ENCODE data around the gene DUSP16. TPM values are rescaled to one million over a fixed set of nuclear protein-coding genes. Genes with fewer than 3 reads are reported as not detected.

DUSP16 gene
- total and polyA plus RNA-seq, 4 donors: 17.7 to 23.2 (median 20.5) TPM

- no peaks in the 10 kb centered on the region for H3K9me3 ChIP-seq (ENCODE audit: control insufficient read depth, insufficient read depth, low read length)
- no peaks in the 10 kb centered on the region for H3K4me1 ChIP-seq (ENCODE audit: control insufficient read depth, insufficient read depth, low read length)
- no peak overlapping the region for H3K4me3 ChIP-seq (ENCODE audit: low read depth, low read length)
- DNase-seq (ENCODE audit: low read depth in 4 of 6, low spot score in 6 of 6): no peak
- H3K27me3 ChIP-seq (ENCODE audit: control insufficient read depth, insufficient read depth, low read length): no peaks in the 10 kb centered on the region
- H3K36me3 ChIP-seq (ENCODE audit: control insufficient read depth, insufficient read depth, low read length): no peaks in the 10 kb centered on the region
- WGBS (ENCODE audit: insufficient coverage): 100% methylated on average over 5 of the region's 21 CpGs
- no peak overlapping the region for H3K27ac ChIP-seq (ENCODE audit: low read depth, low read length)
Observed at GRCh38 chr12:12452326-12452902, 110.2 kb downstream of the DUSP16 start.

GRCh38 chr12:12451098-12451497 is 111.6 kb downstream of the DUSP16 start:
- H3K36me3 ChIP-seq (ENCODE audit: control insufficient read depth, insufficient read depth, low read length): no peaks in the 10 kb centered on the region
- H3K4me1 ChIP-seq (ENCODE audit: control insufficient read depth, insufficient read depth, low read length): no peaks in the 10 kb centered on the region
- no peaks in the 10 kb centered on the region for H3K9me3 ChIP-seq (ENCODE audit: control insufficient read depth, insufficient read depth, low read length)
- no peaks in the 10 kb centered on the region for H3K27me3 ChIP-seq (ENCODE audit: control insufficient read depth, insufficient read depth, low read length)
- no CpG with 5 or more reads among the region's 4 CpGs for WGBS (ENCODE audit: insufficient coverage)
- H3K4me3 ChIP-seq (ENCODE audit: low read depth, low read length): no peak overlapping the region
- no peak for DNase-seq (ENCODE audit: low read depth in 4 of 6, low spot score in 6 of 6)
- no peak overlapping the region for H3K27ac ChIP-seq (ENCODE audit: low read depth, low read length)

- Histone ChIP-seq H3K4me1 (ENCODE audit: control insufficient read depth, insufficient read depth, low read length) (no peaks in the 10 kb centered on the region), H3K9me3 (ENCODE audit: control insufficient read depth, insufficient read depth, low read length) (no peaks in the 10 kb centered on the region), H3K36me3 (ENCODE audit: control insufficient read depth, insufficient read depth, low read length) (no peaks in the 10 kb centered on the region), H3K27me3 (ENCODE audit: control insufficient read depth, insufficient read depth, low read length) (no peaks in the 10 kb centered on the region), H3K4me3 (ENCODE audit: low read depth, low read length) (no peak overlapping the region), H3K27ac (ENCODE audit: low read depth, low read length) (no peak overlapping the region)
- DNase-seq (ENCODE audit: low read depth in 4 of 6, low spot score in 6 of 6): no peak
- WGBS (ENCODE audit: insufficient coverage): 89% methylated on average over 1 of the region's 2 CpGs
Observed at GRCh38 chr12:12450043-12450471, 112.6 kb downstream of the DUSP16 start.

GRCh38 chr12:12449533-12450025 is 113.1 kb downstream of the DUSP16 start:
- Histone ChIP-seq H3K4me3 (ENCODE audit: low read depth, low read length) (no peak overlapping the region), H3K36me3 (ENCODE audit: control insufficient read depth, insufficient read depth, low read length) (no peaks in the 10 kb centered on the region), H3K27ac (ENCODE audit: low read depth, low read length) (no peak overlapping the region), H3K9me3 (ENCODE audit: control insufficient read depth, insufficient read depth, low read length) (no peaks in the 10 kb centered on the region), H3K4me1 (ENCODE audit: control insufficient read depth, insufficient read depth, low read length) (no peaks in the 10 kb centered on the region), H3K27me3 (ENCODE audit: control insufficient read depth, insufficient read depth, low read length) (no peaks in the 10 kb centered on the region)
- 65% methylated on average over 9 of the region's 13 CpGs for WGBS (ENCODE audit: insufficient coverage)
- DNase-seq (ENCODE audit: low read depth in 4 of 6, low spot score in 6 of 6): no peak

- Histone ChIP-seq H3K27me3 (ENCODE audit: control insufficient read depth, insufficient read depth, low read length) (no peaks in the 10 kb centered on the region), H3K27ac (ENCODE audit: low read depth, low read length) (no peak overlapping the region), H3K36me3 (ENCODE audit: control insufficient read depth, insufficient read depth, low read length) (no peaks in the 10 kb centered on the region), H3K4me3 (ENCODE audit: low read depth, low read length) (no peak overlapping the region), H3K4me1 (ENCODE audit: control insufficient read depth, insufficient read depth, low read length) (peaks cover 7% of the 10 kb centered on the region), H3K9me3 (ENCODE audit: control insufficient read depth, insufficient read depth, low read length) (no peaks in the 10 kb centered on the region)
- no peak for DNase-seq (ENCODE audit: low read depth in 4 of 6, low spot score in 6 of 6)
- 92% methylated on average over 4 of the region's 10 CpGs for WGBS (ENCODE audit: insufficient coverage)
Observed at GRCh38 chr12:12447837-12448236, 114.8 kb downstream of the DUSP16 start.

GRCh38 chr12:12447236-12447635 is 115.4 kb downstream of the DUSP16 start:
- H3K27me3 ChIP-seq (ENCODE audit: control insufficient read depth, insufficient read depth, low read length): no peaks in the 10 kb centered on the region
- no peak overlapping the region for H3K27ac ChIP-seq (ENCODE audit: low read depth, low read length)
- H3K4me3 ChIP-seq (ENCODE audit: low read depth, low read length): no peak overlapping the region
- H3K4me1 ChIP-seq (ENCODE audit: control insufficient read depth, insufficient read depth, low read length): peaks cover 7% of the 10 kb centered on the region
- whole genome bisulfite sequencing (ENCODE audit: insufficient coverage): 65% methylated on average over 3 of the region's 8 CpGs
- no peaks in the 10 kb centered on the region for H3K9me3 ChIP-seq (ENCODE audit: control insufficient read depth, insufficient read depth, low read length)
- no peak for DNase-seq (ENCODE audit: low read depth in 4 of 6, low spot score in 6 of 6)
- no peaks in the 10 kb centered on the region for H3K36me3 ChIP-seq (ENCODE audit: control insufficient read depth, insufficient read depth, low read length)

DNA sequence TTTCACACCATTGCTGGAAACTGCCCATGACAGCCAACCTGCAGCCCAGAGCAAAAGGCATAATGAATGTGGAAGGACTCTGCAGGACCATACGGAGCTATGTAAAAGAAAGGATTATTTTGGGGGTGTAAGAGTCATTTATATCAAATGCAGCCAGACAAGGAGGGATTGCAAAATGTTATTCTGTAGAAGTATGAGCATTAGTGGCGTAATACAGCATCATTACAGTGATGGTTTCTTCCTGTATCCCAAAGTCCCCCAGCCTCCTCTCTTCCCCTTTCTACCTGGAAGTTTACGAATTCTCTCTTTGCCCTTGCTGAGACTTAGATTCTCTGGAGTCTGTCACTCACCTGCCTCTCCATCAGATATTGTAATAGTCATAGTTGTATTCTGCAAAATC is 115.9 kb downstream of the DUSP16 start:
- Histone ChIP-seq H3K4me3 (ENCODE audit: low read depth, low read length) (no peak overlapping the region), H3K27me3 (ENCODE audit: control insufficient read depth, insufficient read depth, low read length) (no peaks in the 10 kb centered on the region), H3K27ac (ENCODE audit: low read depth, low read length) (no peak overlapping the region), H3K36me3 (ENCODE audit: control insufficient read depth, insufficient read depth, low read length) (no peaks in the 10 kb centered on the region), H3K4me1 (ENCODE audit: control insufficient read depth, insufficient read depth, low read length) (peaks cover 7% of the 10 kb centered on the region), H3K9me3 (ENCODE audit: control insufficient read depth, insufficient read depth, low read length) (no peaks in the 10 kb centered on the region)
- no peak for DNase-seq (ENCODE audit: low read depth in 4 of 6, low spot score in 6 of 6)
- 100% methylated on average over 1 of the region's 3 CpGs for WGBS (ENCODE audit: insufficient coverage)

DNA sequence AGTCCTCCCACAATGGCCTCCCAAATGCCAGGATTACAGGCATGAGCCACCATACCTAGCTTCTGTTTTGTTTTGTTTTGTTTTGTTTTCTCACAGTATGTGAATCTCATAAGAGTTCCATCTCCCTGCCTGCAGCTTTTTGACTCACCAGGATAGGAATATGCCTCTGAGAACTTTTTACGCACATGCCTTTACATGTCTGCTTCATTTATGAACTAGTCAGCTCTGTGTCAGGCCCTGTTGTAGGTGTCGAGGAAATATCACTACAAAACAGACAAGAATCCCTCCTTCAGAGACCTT is 116.8 kb downstream of the DUSP16 start:
- Histone ChIP-seq H3K27me3 (ENCODE audit: control insufficient read depth, insufficient read depth, low read length) (no peaks in the 10 kb centered on the region), H3K4me3 (ENCODE audit: low read depth, low read length) (no peak overlapping the region), H3K4me1 (ENCODE audit: control insufficient read depth, insufficient read depth, low read length) (peaks cover 7% of the 10 kb centered on the region), H3K9me3 (ENCODE audit: control insufficient read depth, insufficient read depth, low read length) (no peaks in the 10 kb centered on the region), H3K27ac (ENCODE audit: low read depth, low read length) (no peak overlapping the region), H3K36me3 (ENCODE audit: control insufficient read depth, insufficient read depth, low read length) (no peaks in the 10 kb centered on the region)
- WGBS (ENCODE audit: insufficient coverage): no CpG with 5 or more reads among the region's 2 CpGs
- DNase-seq (ENCODE audit: low read depth in 4 of 6, low spot score in 6 of 6): no peak

DNA sequence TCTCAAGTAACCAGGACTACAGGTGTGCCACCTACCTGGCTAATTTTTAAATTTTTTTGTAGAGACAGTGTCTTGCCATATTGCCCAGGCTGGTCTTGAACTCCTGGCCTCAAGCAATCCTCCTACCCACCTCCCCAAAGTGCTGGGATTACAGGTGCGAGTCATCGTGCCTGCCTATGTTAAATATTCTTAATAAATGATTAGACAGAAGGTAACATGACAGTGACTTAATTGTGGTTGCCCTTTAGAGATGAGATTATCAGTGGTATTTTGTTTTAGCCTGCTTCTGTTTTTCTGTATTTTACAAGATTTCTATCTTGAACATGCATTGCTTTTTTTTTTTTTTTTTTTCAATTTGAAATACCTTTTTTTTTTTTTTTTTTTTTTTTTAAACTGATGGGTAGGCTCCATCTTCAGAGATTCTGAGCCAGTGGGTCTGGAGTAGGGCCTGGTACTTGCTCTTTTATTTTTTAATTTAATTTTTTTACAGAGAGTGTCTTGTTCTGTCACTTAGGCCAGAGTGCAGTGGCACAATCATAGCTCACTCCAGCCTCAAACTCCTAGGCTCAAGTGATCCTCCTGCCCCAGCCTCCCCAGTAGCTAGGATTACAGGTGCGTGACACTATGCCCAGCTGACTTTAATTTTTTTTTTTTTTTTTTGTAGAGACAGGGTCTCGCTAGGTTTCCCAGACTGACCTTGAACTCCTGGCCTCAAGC is 117.3 kb downstream of the DUSP16 start:
- Histone ChIP-seq H3K4me1 (ENCODE audit: control insufficient read depth, insufficient read depth, low read length) (peaks cover 7% of the 10 kb centered on the region), H3K27me3 (ENCODE audit: control insufficient read depth, insufficient read depth, low read length) (no peaks in the 10 kb centered on the region), H3K36me3 (ENCODE audit: control insufficient read depth, insufficient read depth, low read length) (no peaks in the 10 kb centered on the region), H3K9me3 (ENCODE audit: control insufficient read depth, insufficient read depth, low read length) (no peaks in the 10 kb centered on the region), H3K4me3 (ENCODE audit: low read depth, low read length) (no peak overlapping the region), H3K27ac (ENCODE audit: low read depth, low read length) (no peak overlapping the region)
- DNase-seq (ENCODE audit: low read depth in 4 of 6, low spot score in 6 of 6): no peak
- no CpG with 5 or more reads among the region's 4 CpGs for WGBS (ENCODE audit: insufficient coverage)

GRCh38 chr12:12443431-12443878 is 119.2 kb downstream of the DUSP16 start:
- peak in 4 of 6 donors; percentile 20 to 61 (median 28) for DNase-seq (ENCODE audit: low read depth in 4 of 6, low spot score in 6 of 6)
- Histone ChIP-seq H3K27me3 (ENCODE audit: control insufficient read depth, insufficient read depth, low read length) (no peaks in the 10 kb centered on the region), H3K27ac (ENCODE audit: low read depth, low read length) (no peak overlapping the region), H3K36me3 (ENCODE audit: control insufficient read depth, insufficient read depth, low read length) (no peaks in the 10 kb centered on the region), H3K4me1 (ENCODE audit: control insufficient read depth, insufficient read depth, low read length) (peaks cover 7% of the 10 kb centered on the region), H3K4me3 (ENCODE audit: low read depth, low read length) (no peak overlapping the region), H3K9me3 (ENCODE audit: control insufficient read depth, insufficient read depth, low read length) (no peaks in the 10 kb centered on the region)
- WGBS (ENCODE audit: insufficient coverage): 34% methylated on average over 4 of the region's 5 CpGs
